Measurements from ENCODE around the gene C1R. TPM values are rescaled to one million over a fixed set of nuclear protein-coding genes. Genes with fewer than 3 reads are reported as not detected.

C1R gene
- total RNA-seq, 1 donor from 2014 or later, result 367 TPM

- H3K27me3 ChIP-seq, result no peaks in the 10 kb centered on the region
- H3K4me3 ChIP-seq, result no peak overlapping the region
- no peaks in the 10 kb centered on the region for H3K9me3 ChIP-seq
- no peak overlapping the region for H3K27ac ChIP-seq
- DNase-seq (no peak), ATAC-seq (no peak)
- intact Hi-C loops (cut with DNase I), result no loop called here
- TF ChIP-seq CTCF (IDR thresholded peaks at IDR 0.05), result no peak
- H3K36me3 ChIP-seq, result no peaks in the 10 kb centered on the region
- H3K4me1 ChIP-seq, result peaks cover 9% of the 10 kb centered on the region
These were observed 31.7 kb upstream of the C1R start for GRCh38 chr12:7123806-7124522.

GRCh38 chr12:7122811-7123769, 30.8 kb upstream of the C1R start:
- Histone ChIP-seq H3K36me3 (peaks cover 5% of the 10 kb centered on the region), H3K4me3 (no peak overlapping the region), H3K27ac (no peak overlapping the region), H3K4me1 (peaks cover 6% of the 10 kb centered on the region), H3K9me3 (no peaks in the 10 kb centered on the region), H3K27me3 (no peaks in the 10 kb centered on the region)
- intact Hi-C loops (cut with DNase I), result no loop called here
- TF ChIP-seq CTCF (IDR thresholded peaks at IDR 0.05), result no peak
- no peak for DNase-seq
- no peak for ATAC-seq

- intact Hi-C loops (cut with DNase I), result no loop called here
- H3K4me1 ChIP-seq, result peaks cover 6% of the 10 kb centered on the region
- H3K27me3 ChIP-seq, result no peaks in the 10 kb centered on the region
- no peaks in the 10 kb centered on the region for H3K9me3 ChIP-seq
- peaks cover 6% of the 10 kb centered on the region for H3K36me3 ChIP-seq
- ATAC-seq (no peak), DNase-seq (no peak)
- TF ChIP-seq CTCF (IDR thresholded peaks at IDR 0.05), result no peak
- H3K4me3 ChIP-seq, result no peak overlapping the region
- H3K27ac ChIP-seq, result no peak overlapping the region
These were observed 29.1 kb upstream of the C1R start for GRCh38 chr12:7121324-7121723.

- ATAC-seq (no peak), DNase-seq (no peak)
- TF ChIP-seq CTCF (IDR thresholded peaks at IDR 0.05), result no peak
- no peak overlapping the region for H3K4me3 ChIP-seq
- peaks cover 6% of the 10 kb centered on the region for H3K4me1 ChIP-seq
- H3K36me3 ChIP-seq, result peaks cover 17% of the 10 kb centered on the region
- H3K27ac ChIP-seq, result no peak overlapping the region
- intact Hi-C loops (cut with DNase I), result no loop called here
- H3K9me3 ChIP-seq, result no peaks in the 10 kb centered on the region
- no peaks in the 10 kb centered on the region for H3K27me3 ChIP-seq
These were observed 27.9 kb upstream of the C1R start for GRCh38 chr12:7120166-7120565.

GRCh38 chr12:7118881-7119280, 26.6 kb upstream of the C1R start:
- peaks cover 6% of the 10 kb centered on the region for H3K4me1 ChIP-seq
- intact Hi-C loops (cut with DNase I), result loop anchor here (10.0 kb wide), 1 partner anchor 154 kb away; no protein-coding TSS in a partner anchor
- H3K27me3 ChIP-seq, result no peaks in the 10 kb centered on the region
- TF ChIP-seq CTCF (IDR thresholded peaks at IDR 0.05), result no peak
- no peak overlapping the region for H3K27ac ChIP-seq
- no peak for DNase-seq
- no peak overlapping the region for H3K4me3 ChIP-seq
- peak; percentile 48 for ATAC-seq
- no peaks in the 10 kb centered on the region for H3K9me3 ChIP-seq
- H3K36me3 ChIP-seq, result peaks cover 17% of the 10 kb centered on the region
